Mesothelial cell of epicardium (in vitro differentiated cells): Measurements from ENCODE around the gene SOS2. TPM values are rescaled to one million over a fixed set of nuclear protein-coding genes. Genes with fewer than 3 reads are reported as not detected.

Experiments used
- DNase-seq, 2 experiments: peaks; one replicate each; pipeline ENCODE4 v3.0.0; 2021; ENCODE audit warnings: low spot score in 2 of 2; ENCODE audit not compliant: unreplicated experiment in 2 of 2
- H3K27ac Mint-ChIP-seq: 2 replicates; pipeline ENCODE4 v1.8.0; 2021; ENCODE audit warnings: mixed read lengths
- H3K27me3 Mint-ChIP-seq: 2 replicates; pipeline ENCODE4 v1.8.0; 2021; ENCODE audit warnings: low read depth, mixed read lengths
- H3K36me3 Mint-ChIP-seq: 2 replicates; pipeline ENCODE4 v1.8.0; 2021; ENCODE audit warnings: mixed read lengths
- H3K4me1 Mint-ChIP-seq: 2 replicates; pipeline ENCODE4 v1.8.0; 2021; ENCODE audit warnings: mixed read lengths
- H3K4me3 Mint-ChIP-seq: 2 replicates; pipeline ENCODE4 v1.8.0; 2021; ENCODE audit warnings: mild to moderate bottlenecking, moderate library complexity, mixed read lengths
- H3K9me3 Mint-ChIP-seq: 2 replicates; pipeline ENCODE4 v1.8.0; 2021; ENCODE audit warnings: mixed read lengths
- total RNA-seq: library from RNA; stranded (reverse); gene quantifications from 3 replicates; pipeline ENCODE4 v1.2.1, GENCODE V29; 2021
- TF ChIP-seq, protein P1 (sequence below): fragments of 200-600 bp; sonication (generic); IDR thresholded peaks from one replicate; pipeline ENCODE4 v1.5.0; 2021; ENCODE audit warnings: antibody characterized with exemption; ENCODE audit not compliant: unreplicated experiment

The SOS2 gene
- total RNA-seq, 1 donor from 2014 or later = 47.0 TPM

DNA sequence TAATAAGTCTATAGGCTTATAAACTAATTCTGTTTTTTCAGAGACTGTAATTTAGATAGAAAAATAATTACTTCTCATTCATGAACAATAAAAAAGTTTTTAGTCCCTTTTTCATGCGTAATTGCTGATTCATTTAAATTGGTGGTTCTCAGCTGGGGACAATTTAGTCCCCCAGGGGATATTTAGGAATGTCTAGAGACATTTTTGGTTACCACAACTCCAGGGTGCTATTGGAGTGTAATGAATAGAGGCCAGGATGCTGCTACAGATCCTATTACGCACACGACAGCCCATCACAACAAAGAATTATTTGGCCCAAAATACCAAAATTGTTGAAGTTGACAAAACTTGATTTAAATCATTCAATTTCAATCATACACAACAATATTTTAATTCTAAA, 92.2 kb downstream of the SOS2 start:
- no peak for DNase-seq
- TF ChIP-seq, protein P1, sequence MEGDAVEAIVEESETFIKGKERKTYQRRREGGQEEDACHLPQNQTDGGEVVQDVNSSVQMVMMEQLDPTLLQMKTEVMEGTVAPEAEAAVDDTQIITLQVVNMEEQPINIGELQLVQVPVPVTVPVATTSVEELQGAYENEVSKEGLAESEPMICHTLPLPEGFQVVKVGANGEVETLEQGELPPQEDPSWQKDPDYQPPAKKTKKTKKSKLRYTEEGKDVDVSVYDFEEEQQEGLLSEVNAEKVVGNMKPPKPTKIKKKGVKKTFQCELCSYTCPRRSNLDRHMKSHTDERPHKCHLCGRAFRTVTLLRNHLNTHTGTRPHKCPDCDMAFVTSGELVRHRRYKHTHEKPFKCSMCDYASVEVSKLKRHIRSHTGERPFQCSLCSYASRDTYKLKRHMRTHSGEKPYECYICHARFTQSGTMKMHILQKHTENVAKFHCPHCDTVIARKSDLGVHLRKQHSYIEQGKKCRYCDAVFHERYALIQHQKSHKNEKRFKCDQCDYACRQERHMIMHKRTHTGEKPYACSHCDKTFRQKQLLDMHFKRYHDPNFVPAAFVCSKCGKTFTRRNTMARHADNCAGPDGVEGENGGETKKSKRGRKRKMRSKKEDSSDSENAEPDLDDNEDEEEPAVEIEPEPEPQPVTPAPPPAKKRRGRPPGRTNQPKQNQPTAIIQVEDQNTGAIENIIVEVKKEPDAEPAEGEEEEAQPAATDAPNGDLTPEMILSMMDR = no peak
- H3K27ac Mint-ChIP-seq = no peak overlapping the region
- no peak overlapping the region for H3K4me3 Mint-ChIP-seq
- no peaks in the 10 kb centered on the region for H3K4me1 Mint-ChIP-seq
- H3K27me3 Mint-ChIP-seq = no peaks in the 10 kb centered on the region
- peaks cover 11% of the 10 kb centered on the region for H3K36me3 Mint-ChIP-seq
- H3K9me3 Mint-ChIP-seq = no peaks in the 10 kb centered on the region

DNA sequence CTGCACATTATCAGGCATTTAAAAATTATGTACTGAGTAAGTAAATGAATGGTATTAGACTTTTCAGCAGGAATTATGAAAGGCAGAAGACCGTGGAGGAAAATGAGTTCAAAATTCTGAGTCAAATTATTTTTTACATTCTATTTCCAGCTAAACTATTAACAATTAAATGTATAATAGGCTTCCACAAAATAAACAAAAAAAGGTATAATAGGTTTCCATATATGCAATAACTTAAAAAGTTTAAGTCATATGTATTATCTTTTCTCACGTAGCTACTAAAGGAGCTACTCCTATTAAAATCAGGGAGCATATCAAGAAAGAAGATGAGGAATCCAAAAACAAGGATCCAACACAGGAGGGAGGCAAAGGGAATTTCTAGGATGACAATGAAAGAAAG, 103.6 kb downstream of the SOS2 start:
- H3K27ac Mint-ChIP-seq = no peak overlapping the region
- DNase-seq = no peak
- peaks cover 57% of the 10 kb centered on the region for H3K36me3 Mint-ChIP-seq
- no peaks in the 10 kb centered on the region for H3K27me3 Mint-ChIP-seq
- H3K4me1 Mint-ChIP-seq = peaks cover 4% of the 10 kb centered on the region
- TF ChIP-seq, protein P1 = no peak
- no peak overlapping the region for H3K4me3 Mint-ChIP-seq
- peaks cover 7% of the 10 kb centered on the region for H3K9me3 Mint-ChIP-seq

DNA sequence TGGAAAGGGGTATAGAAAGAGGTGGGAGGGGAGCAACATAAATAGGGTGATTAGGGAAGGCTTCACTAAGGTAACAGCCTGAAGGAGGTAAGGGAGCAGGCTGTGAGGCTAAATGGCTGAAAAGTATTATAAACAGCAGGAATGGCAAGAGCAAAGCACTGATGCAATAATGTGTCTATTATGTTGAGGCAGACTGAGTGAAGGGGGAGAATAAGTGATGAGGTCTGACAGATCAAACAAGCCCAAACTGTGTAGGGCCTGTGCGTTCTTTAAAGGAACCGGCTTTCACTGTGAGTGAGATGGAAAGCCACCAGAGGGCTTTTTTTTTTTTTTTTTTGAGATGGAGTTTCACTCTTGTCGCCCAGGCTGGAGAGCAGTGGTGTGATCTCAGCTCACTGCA, 108.3 kb downstream of the SOS2 start:
- DNase-seq = no peak
- TF ChIP-seq, protein P1 = no peak
- H3K36me3 Mint-ChIP-seq = peaks cover 38% of the 10 kb centered on the region
- H3K4me1 Mint-ChIP-seq = peaks cover 15% of the 10 kb centered on the region
- no peak overlapping the region for H3K4me3 Mint-ChIP-seq
- H3K27me3 Mint-ChIP-seq = no peaks in the 10 kb centered on the region
- H3K27ac Mint-ChIP-seq = peak overlapping the region; percentile 51
- H3K9me3 Mint-ChIP-seq = no peaks in the 10 kb centered on the region

DNA sequence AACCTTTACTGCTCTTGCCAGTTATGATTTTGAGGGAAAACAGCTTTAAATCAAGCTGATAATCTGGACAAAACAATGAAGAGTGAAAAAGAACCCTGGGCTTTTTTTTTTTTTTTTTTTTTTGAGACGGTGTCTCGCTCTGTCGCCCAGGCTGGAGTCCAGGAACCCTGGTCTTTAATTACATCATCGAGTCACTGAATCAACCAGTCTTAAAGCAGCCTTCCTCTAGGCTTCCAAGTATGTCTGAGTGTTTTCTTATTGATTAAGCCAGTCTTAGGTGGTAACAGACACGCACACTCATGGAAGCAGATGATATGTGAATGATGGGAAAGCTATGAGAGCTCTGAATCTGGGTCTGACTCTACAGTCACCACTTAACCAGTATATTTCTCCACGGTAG, 109.1 kb downstream of the SOS2 start:
- no peaks in the 10 kb centered on the region for H3K27me3 Mint-ChIP-seq
- no peak for DNase-seq
- no peak overlapping the region for H3K27ac Mint-ChIP-seq
- peaks cover 15% of the 10 kb centered on the region for H3K4me1 Mint-ChIP-seq
- no peaks in the 10 kb centered on the region for H3K9me3 Mint-ChIP-seq
- H3K36me3 Mint-ChIP-seq = peaks cover 32% of the 10 kb centered on the region
- no peak overlapping the region for H3K4me3 Mint-ChIP-seq
- TF ChIP-seq, protein P1 = no peak

DNA sequence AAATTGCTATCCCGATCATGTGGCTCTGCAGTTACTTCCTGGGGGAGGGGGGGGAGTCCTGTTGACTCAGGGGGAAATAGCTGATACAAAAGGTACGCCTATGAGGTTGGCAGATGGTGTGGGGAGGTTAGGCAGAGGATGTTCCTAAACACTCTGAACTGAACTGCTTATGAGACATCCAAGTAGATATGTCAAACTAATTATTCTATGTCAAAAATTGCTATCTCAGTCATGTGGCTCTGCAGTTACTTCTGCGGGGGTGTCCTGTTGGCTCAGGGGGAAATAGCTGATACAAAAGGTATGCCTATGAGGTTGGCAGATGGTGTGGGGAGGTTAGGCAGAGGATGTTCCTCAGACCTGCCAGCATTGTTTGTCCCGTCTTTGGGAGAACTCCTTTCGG, 109.9 kb downstream of the SOS2 start:
- TF ChIP-seq, protein P1 = no peak
- Mint-ChIP-seq H3K4me3 (no peak overlapping the region), H3K4me1 (peaks cover 21% of the 10 kb centered on the region), H3K27ac (peak overlapping the region; percentile 28), H3K9me3 (no peaks in the 10 kb centered on the region), H3K36me3 (peaks cover 28% of the 10 kb centered on the region), H3K27me3 (no peaks in the 10 kb centered on the region)
- DNase-seq = no peak

DNA sequence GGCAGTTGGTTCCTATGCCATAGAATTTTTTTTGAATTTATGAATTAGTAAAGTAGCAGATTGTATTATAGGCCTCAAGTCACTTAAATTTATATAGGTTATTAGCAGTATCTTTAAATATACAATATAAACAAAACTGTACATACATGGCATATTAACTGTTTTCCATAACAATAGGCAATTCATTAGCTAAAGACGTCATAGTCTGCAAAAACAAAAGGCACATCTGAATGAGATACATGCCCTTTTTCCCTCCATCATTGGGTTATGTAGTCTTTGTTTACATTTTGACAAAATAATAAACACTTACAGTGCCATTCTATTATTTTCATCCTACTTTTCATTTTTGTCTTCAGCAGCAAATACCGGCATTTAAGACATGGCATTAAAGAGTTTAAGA, 113.9 kb downstream of the SOS2 start:
- peak overlapping the region; percentile 25 for H3K27ac Mint-ChIP-seq
- TF ChIP-seq, protein P1 = no peak
- peaks cover 16% of the 10 kb centered on the region for H3K36me3 Mint-ChIP-seq
- no peak for DNase-seq
- H3K27me3 Mint-ChIP-seq = no peaks in the 10 kb centered on the region
- no peaks in the 10 kb centered on the region for H3K9me3 Mint-ChIP-seq
- H3K4me3 Mint-ChIP-seq = no peak overlapping the region
- H3K4me1 Mint-ChIP-seq = peaks cover 26% of the 10 kb centered on the region
